K562 (cell line): Measurements from ENCODE around the gene TLCD1. TPM values are rescaled to one million over a fixed set of nuclear protein-coding genes. Genes with fewer than 3 reads are reported as not detected.

Source experiments
- BHLHE40 ChIP-seq: IDR thresholded peaks from 2 replicates; pipeline ENCODE4 v1.6.1; 2011; ENCODE audit warnings: low read length, improper control_type of control experiment
- EHMT2 ChIP-seq: fragments of 450-650 bp; IDR thresholded peaks from 2 replicates; pipeline ENCODE4 v1.6.1; 2018; ENCODE audit warnings: antibody characterized with exemption
- ESRRB ChIP-seq: fragments of 250-450 bp; sonication (Bioruptor Pico); IDR thresholded peaks from 2 replicates; pipeline ENCODE4 v1.5.0; 2020; ENCODE audit warnings: mild to moderate bottlenecking, moderate library complexity, borderline replicate concordance
- GTF2F1 ChIP-seq: IDR thresholded peaks from 2 replicates; pipeline ENCODE4 v1.6.1; 2011; ENCODE audit warnings: low read depth, low read length, improper control_type of control experiment
- ILK ChIP-seq: fragments of 450-650 bp; IDR thresholded peaks from 2 replicates; pipeline ENCODE4 v1.6.1; 2016; ENCODE audit warnings: missing genetic modification characterization, low read depth, mild to moderate bottlenecking, missing compliant biosample characterization, moderate library complexity, borderline replicate concordance
- KDM4B ChIP-seq, 2 experiments: fragments of 450-650 bp in 1 of 2; sonication (generic) in 1 of 2; IDR thresholded peaks; 2 replicates each; pipeline ENCODE4 v1.6.1; 2016 to 2017; ENCODE audit warnings: borderline replicate concordance in 2 of 2, antibody characterized with exemption in 1 of 2, low read depth in 1 of 2, mild to moderate bottlenecking in 1 of 2
- MYBL2 ChIP-seq, 2 experiments: fragments of 450-650 bp in 1 of 2; sonication (generic) in 1 of 2; formaldehyde crosslinking in 1 of 2; IDR thresholded peaks; 2 replicates each; pipeline versions ENCODE4 v1.6.1 to v1.8.1; 2017 to 2022; ENCODE audit warnings: borderline replicate concordance in 1 of 2, inconsistent platforms in 1 of 2, low read depth in 1 of 2, mild to moderate bottlenecking in 1 of 2, missing genetic modification reagents in 1 of 2, moderate library complexity in 1 of 2
- PATZ1 ChIP-seq: fragments of 250-450 bp; sonication (Bioruptor Pico); IDR thresholded peaks from 2 replicates; pipeline ENCODE4 v1.5.0; 2020; ENCODE audit warnings: mild to moderate bottlenecking, borderline replicate concordance
- SMAD1 ChIP-seq: fragments of 150-350 bp; IDR thresholded peaks from 2 replicates; pipeline ENCODE4 v1.6.1; 2014; ENCODE audit warnings: low read length, low read depth; ENCODE audit not compliant: partially characterized antibody
- SNIP1 ChIP-seq: fragments of 450-650 bp; IDR thresholded peaks from 2 replicates; pipeline ENCODE4 v1.7.1; 2017; ENCODE audit warnings: low read depth, mild to moderate bottlenecking
- TCF3 ChIP-seq: sonication (generic); formaldehyde crosslinking; IDR thresholded peaks from 2 replicates; pipeline ENCODE4 v1.4.0; 2020; ENCODE audit warnings: mild to moderate bottlenecking, missing genetic modification reagents
- ZNF586 ChIP-seq: fragments of 450-650 bp; formaldehyde crosslinking; conservative IDR thresholded peaks from 2 replicates; pipeline ENCODE4 v1.4.0; 2020; ENCODE audit warnings: mild to moderate bottlenecking, moderate library complexity
- polyA plus RNA-seq, 8 experiments: library from polyadenylated mRNA; depleted of rRNA in 4 of 8; stranded (reverse) in 5 of 8; unstranded in 3 of 8; fragments of >200 nt; fragmentation: Nextera tagmentation in 2 of 8; fragmentation: Illumina TruSeq in 1 of 8; extraction: Ambion mirVana in 2 of 8; extraction: Trizol in 1 of 8; gene quantifications; 2 replicates each; pipeline versions ENCODE4 v1.2.1 to v1.2.3, GENCODE V29; 2011 to 2014; ENCODE audit warnings: inconsistent platforms in 1 of 8, missing spikeins in 1 of 8
- total RNA-seq, 7 experiments: library from RNA; depleted of rRNA in 6 of 7; stranded (reverse); fragments of >200 nt in 6 of 7; fragmentation: Illumina TruSeq in 2 of 7; extraction: Trizol in 2 of 7; gene quantifications; 2 replicates each; pipeline versions ENCODE4 v1.2.1 to v1.2.3, GENCODE V29; 2011 to 2021; ENCODE audit warnings: low replicate concordance in 1 of 7
- TF ChIP-seq, protein P1 (sequence below): fragments of 450-650 bp; conservative IDR thresholded peaks from 2 replicates; pipeline ENCODE4 v1.6.1; 2016; ENCODE audit warnings: missing genetic modification characterization, low read depth, mild to moderate bottlenecking, control low read depth, missing compliant biosample characterization
- TF ChIP-seq, protein P2 (sequence below): fragments of 250-450 bp; sonication (Bioruptor Pico); IDR thresholded peaks from 2 replicates; pipeline ENCODE4 v1.4.0; 2020
- TF ChIP-seq, protein P3 (sequence below): fragments of 250-450 bp; sonication (Bioruptor Pico); IDR thresholded peaks from 2 replicates; pipeline ENCODE4 v1.4.0; 2020; ENCODE audit warnings: mild to moderate bottlenecking

Gene TLCD1
- total and polyA plus RNA-seq, 9 of the 15 experiments (the other 6 are each of a cell fraction or from before 2014, with no cell fraction given), result 6.8 to 37.7 (median 21.7) TPM

DNA sequence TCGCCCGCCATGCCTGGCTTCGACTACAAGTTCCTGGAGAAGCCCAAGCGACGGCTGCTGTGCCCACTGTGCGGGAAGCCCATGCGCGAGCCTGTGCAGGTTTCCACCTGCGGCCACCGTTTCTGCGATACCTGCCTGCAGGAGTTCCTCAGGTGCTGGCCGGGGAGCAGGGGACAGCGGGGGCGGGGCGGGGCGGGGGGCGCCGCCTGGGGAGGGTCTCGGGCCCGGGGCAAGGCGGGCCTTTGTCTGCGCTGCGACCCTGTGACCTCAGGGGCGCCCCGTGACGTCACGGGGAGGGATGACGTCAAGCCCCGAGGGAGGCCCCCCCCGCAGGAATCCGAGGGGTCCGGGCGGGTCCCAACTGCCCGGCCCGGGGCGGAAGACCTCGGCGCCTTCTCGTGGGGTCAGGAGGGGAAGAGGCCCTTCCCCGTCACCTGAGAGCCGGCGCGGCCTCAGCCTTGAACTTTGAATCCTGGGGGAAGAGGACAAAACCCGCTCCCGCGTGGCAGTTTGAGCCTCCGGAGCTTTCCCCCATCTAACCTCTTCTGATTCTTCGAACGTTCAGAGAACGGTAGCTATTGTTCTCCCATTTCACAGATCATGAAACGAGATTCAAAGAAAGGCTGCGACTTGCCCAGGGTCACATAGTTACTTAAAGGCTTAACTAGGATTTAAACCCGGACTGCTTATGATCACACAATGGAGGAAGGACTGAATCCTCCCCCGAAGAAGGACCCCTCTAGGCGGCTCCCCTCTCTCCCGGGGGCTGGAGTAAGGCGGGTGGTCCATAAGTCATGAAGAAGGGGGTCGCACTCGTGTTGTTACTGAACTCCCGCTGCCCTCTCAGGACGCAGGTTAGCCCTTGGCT lies 18.3 kb upstream of the TLCD1 start (continued):
- TF ChIP-seq KDM4B (IDR thresholded peaks at IDR 0.05; ENCODE audit: borderline replicate concordance in 2 of 2, low read depth in 1 of 2) (no peak; a peak in 1 of 4 replicates), GTF2F1 (no peak), SMAD1 (no peak), EHMT2 (no peak), ESRRB (CRISPR knock-in tag) (no peak), ZNF586 (no peak), ILK (tag) (no peak), PATZ1 (CRISPR knock-in tag) (no peak), TCF3 (CRISPR knock-in tag) (no peak), SNIP1 (no peak), MYBL2 (IDR thresholded peaks at IDR 0.05; ENCODE audit: low read depth) (no peak), MYBL2 (CRISPR knock-in tag; IDR thresholded peaks at IDR 0.05; ENCODE audit: borderline replicate concordance) (no peak), BHLHE40 (no peak)
- TF ChIP-seq, protein P1, sequence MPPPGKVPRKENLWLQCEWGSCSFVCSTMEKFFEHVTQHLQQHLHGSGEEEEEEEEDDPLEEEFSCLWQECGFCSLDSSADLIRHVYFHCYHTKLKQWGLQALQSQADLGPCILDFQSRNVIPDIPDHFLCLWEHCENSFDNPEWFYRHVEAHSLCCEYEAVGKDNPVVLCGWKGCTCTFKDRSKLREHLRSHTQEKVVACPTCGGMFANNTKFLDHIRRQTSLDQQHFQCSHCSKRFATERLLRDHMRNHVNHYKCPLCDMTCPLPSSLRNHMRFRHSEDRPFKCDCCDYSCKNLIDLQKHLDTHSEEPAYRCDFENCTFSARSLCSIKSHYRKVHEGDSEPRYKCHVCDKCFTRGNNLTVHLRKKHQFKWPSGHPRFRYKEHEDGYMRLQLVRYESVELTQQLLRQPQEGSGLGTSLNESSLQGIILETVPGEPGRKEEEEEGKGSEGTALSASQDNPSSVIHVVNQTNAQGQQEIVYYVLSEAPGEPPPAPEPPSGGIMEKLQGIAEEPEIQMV (tag), result no peak
- TF ChIP-seq, protein P2, sequence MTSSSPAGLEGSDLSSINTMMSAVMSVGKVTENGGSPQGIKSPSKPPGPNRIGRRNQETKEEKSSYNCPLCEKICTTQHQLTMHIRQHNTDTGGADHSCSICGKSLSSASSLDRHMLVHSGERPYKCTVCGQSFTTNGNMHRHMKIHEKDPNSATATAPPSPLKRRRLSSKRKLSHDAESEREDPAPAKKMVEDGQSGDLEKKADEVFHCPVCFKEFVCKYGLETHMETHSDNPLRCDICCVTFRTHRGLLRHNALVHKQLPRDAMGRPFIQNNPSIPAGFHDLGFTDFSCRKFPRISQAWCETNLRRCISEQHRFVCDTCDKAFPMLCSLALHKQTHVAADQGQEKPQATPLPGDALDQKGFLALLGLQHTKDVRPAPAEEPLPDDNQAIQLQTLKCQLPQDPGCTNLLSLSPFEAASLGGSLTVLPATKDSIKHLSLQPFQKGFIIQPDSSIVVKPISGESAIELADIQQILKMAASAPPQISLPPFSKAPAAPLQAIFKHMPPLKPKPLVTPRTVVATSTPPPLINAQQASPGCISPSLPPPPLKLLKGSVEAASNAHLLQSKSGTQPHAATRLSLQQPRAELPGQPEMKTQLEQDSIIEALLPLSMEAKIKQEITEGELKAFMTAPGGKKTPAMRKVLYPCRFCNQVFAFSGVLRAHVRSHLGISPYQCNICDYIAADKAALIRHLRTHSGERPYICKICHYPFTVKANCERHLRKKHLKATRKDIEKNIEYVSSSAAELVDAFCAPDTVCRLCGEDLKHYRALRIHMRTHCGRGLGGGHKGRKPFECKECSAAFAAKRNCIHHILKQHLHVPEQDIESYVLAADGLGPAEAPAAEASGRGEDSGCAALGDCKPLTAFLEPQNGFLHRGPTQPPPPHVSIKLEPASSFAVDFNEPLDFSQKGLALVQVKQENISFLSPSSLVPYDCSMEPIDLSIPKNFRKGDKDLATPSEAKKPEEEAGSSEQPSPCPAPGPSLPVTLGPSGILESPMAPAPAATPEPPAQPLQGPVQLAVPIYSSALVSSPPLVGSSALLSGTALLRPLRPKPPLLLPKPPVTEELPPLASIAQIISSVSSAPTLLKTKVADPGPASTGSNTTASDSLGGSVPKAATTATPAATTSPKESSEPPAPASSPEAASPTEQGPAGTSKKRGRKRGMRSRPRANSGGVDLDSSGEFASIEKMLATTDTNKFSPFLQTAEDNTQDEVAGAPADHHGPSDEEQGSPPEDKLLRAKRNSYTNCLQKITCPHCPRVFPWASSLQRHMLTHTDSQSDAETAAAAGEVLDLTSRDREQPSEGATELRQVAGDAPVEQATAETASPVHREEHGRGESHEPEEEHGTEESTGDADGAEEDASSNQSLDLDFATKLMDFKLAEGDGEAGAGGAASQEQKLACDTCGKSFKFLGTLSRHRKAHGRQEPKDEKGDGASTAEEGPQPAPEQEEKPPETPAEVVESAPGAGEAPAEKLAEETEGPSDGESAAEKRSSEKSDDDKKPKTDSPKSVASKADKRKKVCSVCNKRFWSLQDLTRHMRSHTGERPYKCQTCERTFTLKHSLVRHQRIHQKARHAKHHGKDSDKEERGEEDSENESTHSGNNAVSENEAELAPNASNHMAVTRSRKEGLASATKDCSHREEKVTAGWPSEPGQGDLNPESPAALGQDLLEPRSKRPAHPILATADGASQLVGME (CRISPR knock-in tag), result no peak
- TF ChIP-seq, protein P3, sequence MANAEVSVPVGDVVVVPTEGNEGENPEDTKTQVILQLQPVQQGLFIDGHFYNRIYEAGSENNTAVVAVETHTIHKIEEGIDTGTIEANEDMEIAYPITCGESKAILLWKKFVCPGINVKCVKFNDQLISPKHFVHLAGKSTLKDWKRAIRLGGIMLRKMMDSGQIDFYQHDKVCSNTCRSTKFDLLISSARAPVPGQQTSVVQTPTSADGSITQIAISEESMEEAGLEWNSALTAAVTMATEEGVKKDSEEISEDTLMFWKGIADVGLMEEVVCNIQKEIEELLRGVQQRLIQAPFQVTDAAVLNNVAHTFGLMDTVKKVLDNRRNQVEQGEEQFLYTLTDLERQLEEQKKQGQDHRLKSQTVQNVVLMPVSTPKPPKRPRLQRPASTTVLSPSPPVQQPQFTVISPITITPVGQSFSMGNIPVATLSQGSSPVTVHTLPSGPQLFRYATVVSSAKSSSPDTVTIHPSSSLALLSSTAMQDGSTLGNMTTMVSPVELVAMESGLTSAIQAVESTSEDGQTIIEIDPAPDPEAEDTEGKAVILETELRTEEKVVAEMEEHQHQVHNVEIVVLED (CRISPR knock-in tag), result 0 out of 2 replicates have a peak, but pooled peaks have one; percentile 2
